GM18498 (cell line): ENCODE results near the gene PELI2.

Experiments used
- ATAC-seq: cut with Tn5 transposase; IDR thresholded peaks from one replicate; pipeline ENCODE4 v1.9.1; 2021; ENCODE audit warnings: mild to moderate bottlenecking, moderate library complexity; ENCODE audit not compliant: unreplicated experiment

The PELI2 gene

DNA sequence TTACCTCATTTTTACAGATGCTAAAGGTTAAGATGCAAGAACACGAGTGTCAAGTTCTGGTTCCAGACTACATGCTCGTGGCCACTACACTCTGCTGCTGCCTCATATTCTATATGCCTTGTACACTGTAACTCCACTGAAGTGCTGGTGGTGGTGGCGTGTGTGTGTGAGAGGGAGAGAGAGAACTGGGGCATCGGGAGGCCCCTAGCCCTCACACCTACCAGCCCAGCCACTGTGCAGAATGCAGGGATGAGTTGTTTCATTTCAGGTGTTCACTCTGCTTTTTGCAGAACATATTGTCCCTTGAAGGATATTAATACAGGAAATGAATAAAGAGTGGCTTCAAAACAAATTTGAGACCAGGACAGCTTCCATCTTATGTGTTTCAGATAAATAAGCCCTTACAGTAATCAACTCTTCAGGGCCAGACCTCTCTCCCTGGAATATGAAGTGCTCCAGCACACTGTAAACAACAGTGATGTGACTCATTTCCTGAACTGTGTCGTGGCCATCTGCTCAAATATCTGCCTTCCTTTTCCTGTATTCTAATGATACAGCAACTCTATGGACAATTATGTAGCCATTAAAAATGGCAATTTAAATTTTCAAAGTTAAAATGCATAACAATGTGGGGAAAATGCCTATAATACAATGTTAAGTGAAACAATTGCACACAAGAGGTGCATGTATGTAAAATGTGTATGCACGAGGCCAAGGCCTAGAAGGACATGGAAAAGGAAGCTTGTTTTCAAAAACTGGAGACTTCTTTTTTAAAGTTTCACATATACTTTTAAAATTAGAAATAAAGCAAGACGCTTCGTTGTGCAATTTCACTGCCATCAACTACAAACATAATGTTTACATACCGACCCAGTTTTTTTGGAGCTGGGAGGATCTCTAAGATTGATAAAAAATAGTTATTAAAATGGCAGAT, 215.4 kb downstream of the PELI2 start:
- no peak for ATAC-seq

DNA sequence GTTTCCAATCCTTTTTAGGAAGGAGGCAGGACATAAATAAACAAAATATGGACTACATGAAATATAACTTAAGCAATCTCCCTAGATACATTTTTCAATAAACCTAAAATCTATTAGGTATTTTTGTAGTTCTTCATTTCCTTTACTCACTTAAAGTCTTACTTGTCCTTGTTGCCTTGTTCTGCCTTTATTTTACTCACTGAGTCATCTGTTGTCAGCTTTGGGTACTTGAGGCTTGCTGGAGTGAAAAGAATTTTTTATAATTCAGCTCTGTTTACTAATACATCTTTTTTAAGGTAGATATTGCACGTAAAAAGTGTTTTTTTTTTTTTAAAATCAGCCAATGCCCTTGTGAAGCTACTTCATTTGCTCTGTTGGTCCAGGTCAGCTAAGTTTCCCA, 216.2 kb downstream of the PELI2 start:
- ATAC-seq, result no peak

DNA sequence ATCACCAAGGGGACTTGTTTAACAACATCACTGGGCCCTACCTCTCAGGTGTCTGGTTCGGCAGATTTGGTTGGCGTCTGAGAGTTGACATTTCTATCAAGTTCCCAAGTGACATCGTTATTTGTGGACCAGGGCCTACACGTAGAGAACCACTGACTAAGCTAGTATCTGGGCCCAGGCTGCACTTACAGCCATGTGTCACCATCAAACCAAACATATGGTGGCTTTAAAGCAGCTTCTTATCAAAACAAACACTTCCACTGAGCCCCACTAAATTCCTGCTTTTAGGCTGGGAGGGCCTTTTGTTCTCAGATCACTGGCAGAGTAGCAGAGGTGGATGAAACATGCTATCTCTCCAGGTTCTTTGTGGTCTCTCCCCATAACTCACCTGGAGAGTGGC, 220.5 kb downstream of the PELI2 start:
- ATAC-seq, result no peak

DNA sequence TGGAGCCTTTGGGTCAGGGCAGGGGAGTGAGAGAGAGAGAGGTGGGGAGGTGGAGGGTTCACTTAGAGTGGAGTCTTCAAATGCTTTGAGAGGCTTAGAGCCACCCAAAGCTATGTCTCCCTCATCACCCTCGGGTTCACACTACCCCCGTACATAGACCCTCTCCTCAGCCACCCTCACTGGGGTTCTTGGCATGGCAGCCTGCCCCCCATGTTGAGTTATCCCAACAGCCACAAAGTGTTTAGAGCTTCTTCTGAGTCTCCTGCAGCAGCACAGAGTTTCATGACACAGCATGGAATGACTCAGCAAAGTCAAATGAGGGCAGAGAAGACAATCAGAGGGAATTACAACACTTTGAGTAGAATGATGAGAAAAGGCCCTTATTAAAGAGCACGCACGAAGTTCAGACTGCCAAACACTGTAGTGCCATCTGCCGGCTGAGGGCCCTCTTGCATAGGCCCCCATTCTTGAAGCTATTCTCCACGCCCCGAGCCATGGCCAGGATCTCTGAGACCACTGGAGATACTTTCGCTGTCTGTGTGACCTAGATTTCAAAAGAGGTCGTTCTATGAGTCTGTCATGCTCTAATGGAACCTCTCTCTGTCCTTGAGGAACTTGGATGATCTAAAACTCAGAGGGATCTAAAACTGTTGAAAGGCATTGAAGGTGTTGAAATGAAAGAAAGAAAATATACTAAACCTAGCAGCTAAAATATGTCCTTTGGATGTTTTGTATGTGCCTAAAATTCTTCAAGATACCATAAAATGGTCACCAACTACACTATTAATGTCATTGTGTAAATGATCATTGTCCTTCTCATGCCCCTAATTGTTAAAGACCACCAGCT, 221.9 kb downstream of the PELI2 start:
- peak; percentile 81 for ATAC-seq

DNA sequence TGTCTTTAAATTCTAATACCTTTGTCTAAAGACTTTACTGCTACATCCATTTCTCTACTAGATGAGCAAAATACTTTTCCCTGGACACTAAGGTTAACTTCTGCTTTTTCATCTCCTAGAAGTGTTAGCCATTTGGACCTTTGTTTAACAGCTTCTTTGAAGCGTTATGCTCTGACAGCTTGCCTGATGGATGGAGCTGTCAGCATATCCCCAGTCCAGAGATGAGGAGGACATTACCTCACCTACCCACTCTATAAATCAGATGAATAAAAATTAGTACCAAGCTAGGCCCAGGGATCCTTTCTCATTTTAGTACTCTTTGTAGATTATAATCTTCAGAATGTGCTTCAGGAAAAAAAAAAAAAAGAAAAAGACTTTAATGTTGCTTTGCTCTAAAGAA, 222.7 kb downstream of the PELI2 start:
- ATAC-seq, result no peak

DNA sequence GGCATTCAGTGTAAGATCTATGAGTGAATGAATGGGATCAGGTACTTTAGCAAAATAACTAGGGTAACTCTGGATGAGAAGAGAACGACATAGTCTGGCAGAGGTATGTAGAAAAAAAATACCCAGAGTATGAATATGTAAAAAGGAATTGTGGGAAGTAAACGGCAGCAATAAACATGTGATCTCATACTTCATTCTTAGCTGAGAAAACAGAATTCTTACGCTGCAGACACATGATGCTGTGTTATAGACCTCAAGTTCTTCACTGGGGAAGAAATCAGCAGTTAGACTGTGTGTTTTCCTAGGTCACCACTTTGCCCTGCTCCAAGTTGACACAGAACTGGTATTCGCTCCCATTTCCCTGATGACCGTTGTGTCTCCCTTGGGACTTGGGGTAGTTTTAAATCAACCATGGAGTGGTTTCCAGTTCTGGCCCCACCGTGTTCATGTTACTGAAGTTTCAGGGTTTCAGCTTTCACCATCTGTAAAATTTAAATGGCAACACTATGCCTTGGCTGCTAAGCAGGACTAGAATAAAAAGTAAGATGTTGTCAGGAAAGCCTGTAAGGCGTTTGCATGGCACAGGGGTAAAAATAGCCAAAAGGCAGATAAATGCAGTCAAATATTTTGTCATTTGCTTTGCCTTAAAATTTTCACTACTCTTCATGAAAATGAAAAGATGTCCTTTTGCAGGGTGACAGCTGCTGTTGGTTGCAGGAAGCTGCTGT, 223.7 kb downstream of the PELI2 start:
- peak; percentile 58 for ATAC-seq

DNA sequence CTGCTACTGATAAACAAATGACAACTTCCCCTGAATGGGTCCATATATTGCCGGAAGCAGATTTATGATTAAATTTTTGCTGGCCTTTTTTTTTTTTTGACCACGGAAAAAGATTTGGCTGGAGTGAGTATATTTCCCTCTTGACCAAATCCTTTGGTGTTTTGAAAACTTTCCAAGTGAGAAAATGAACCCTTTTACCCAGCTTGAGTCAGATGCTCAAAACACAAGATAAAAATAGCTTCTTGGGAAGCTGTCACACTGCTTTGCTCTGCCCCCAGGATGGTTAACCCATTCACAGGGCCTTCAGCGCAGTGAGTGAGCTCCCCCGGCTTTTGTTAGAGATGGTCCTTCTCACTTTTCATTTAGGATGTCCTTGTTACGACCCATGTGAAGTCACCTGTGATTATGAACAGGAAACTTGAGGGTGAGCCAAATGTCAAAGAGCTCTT, 224.3 kb downstream of the PELI2 start:
- ATAC-seq, result no peak

DNA sequence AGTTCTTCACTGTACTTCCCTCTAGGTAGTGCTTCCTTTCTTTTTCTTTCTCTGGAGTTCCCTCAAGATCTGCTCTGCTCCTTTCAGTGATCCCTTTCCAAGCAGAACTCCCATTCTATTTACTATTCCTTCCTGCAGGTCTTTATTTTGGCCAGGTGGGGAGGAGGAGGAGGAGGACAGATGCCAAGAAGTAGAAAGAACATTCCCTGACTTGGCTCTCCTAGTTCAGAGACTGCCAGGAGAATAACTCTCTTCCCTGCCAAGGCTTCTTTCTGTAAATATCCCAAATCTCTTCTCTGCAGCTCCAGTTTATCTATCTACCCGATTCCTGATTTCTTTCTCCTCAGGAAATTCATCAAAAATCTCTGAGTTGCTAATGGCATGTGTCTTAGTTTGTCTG, 231.7 kb downstream of the PELI2 start:
- ATAC-seq, result no peak
